ENCODE measurements around the gene NKX1-2.
"Not testable (repeated sequence)": the region's sequence is repeated elsewhere in the genome, so short reads cannot be mapped to it uniquely, and the experiment has no call there.

NKX1-2 gene

GRCh38 chr10:124449170-124450011 lies 444 bp downstream of the NKX1-2 start:
- no peak for DNase-seq (ENCODE audit: low spot score)

- DNase-seq (ENCODE audit: low spot score), result no peak
Measured at GRCh38 chr10:124448696-124449169, 1.1 kb downstream of the NKX1-2 start.

GRCh38 chr10:124447751-124448466 lies 1.9 kb downstream of the NKX1-2 start:
- DNase-seq (ENCODE audit: low spot score), result no peak

DNA sequence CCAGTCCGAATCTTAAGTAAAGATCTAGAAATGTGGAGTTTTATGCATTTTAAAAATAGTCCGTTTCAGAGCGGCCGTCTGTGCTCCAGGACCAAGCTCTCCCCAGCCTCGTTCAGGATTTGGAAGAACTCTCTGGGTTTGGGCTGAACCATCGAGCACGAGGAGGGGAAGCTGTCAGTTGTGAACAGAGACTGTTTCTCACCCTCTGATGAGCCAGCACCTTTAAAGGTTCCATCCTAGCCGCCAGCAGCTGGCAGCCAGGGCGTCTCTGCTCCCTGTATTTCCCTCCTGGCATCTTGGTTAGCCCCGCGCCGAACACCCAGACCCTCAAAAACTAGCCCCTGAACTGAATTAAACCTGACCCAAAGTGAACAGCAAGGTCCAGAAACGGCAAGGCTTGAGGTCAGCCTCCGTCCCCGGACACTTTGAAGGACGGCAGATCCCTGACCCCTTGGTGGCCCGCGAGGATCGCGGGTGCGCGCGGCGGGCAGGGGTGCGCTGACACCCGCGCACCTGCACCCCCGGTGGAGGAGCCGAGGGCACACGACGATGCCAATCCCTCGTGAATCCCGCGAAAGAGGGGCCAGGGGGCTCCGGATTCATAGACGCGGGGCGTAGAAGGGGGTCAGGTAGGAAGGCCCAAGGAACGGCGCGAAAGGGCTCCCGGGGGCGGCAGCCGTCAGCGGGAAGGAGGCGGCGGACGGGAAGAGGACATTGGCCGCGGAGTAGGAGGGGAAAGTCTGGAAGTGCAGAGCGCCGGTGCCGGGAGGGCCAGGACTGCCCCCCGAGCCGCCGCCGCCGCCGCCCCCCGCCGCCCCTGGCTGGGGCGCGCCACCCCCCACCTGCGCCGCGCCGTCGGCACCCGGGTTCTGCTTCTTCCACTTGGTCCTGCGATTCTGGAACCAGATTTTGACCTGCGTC lies 2.7 kb downstream of the NKX1-2 start:
- no peak for DNase-seq (ENCODE audit: low spot score)

- not testable (repeated sequence) for DNase-seq (ENCODE audit: low spot score)
Measured at GRCh38 chr10:124441694-124442093, 8.1 kb downstream of the NKX1-2 start.

DNA sequence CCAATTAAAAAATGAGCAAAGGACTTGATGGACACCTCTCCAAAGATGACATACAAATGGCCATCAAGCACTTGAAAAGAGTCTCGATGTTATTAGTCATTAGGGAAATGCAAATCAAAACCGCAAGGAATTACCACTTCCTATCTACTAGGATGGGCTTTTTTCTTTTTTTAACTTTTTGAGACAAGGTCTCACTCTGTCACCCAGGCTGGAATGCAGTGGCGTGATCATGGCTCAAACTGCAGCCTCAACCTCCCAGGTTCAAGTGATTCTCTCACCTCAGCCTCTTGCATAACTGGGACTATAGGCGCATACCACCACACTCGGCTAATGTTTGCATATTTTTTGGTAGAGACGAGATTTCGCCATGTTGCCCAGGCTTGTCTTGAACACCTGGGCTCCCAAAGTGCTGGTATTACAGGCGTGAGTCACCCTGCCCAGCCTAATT lies 13.6 kb downstream of the NKX1-2 start:
- DNase-seq (ENCODE audit: low spot score), result no peak

DNA sequence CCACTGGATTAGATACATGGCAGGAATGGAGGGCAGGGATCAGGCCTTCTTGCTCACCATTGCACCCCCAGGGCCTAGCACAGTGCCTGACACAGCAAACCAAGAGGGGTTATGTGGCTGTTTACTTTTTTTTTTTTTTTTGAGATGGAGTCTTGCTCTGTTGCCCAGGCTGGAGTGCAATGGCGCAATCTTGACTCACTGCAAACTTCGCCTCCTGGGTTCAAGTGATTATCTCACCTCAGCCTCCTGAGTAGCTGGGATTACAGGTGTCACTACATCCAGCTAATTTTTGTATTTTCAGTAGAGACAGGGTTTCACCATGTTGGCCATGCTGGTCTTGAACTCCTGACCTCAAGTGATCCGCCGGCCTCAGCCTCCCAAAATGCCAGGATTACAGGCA lies 14.2 kb downstream of the NKX1-2 start:
- not testable (repeated sequence) for DNase-seq (ENCODE audit: low spot score)

DNA sequence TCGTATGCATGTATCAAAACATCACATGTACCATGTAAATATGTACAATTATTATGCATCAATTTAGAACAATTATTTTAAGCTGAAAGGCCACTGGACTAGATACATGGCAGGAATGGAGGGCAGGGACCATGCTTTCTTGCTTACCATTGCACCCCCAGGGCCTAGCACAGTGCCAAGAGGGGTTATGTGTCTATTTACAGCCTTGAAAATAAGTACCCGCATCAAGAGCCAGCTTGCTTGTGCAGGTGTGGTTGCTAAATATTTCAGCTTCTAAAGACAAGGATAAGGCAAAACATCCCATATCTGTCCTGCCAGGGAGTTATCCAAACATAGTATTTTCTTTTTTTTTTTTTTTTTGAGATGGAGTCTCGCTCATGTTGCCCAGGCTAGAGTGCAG lies 16.4 kb downstream of the NKX1-2 start:
- no peak for DNase-seq (ENCODE audit: low spot score)

DNA sequence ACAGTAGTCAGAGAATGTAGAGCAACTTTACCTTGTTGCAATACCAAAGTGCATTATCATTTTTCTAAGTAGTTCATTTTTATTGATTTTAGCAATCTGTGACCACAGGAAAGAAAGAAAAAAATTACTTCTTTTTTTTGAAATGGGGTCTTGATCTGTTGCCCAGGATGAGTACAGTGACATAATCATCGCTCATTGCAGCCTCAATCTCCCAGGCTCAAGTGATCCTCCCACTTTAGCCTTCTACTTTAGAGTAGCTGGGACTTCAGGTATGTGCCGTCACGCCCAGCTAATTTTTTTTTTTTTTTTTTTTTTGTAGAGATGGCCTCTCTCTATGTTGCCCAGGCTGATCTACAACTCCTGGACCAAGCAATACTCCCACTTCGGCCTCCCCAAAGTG lies 19.8 kb downstream of the NKX1-2 start:
- no peak for DNase-seq (ENCODE audit: low spot score)

DNA sequence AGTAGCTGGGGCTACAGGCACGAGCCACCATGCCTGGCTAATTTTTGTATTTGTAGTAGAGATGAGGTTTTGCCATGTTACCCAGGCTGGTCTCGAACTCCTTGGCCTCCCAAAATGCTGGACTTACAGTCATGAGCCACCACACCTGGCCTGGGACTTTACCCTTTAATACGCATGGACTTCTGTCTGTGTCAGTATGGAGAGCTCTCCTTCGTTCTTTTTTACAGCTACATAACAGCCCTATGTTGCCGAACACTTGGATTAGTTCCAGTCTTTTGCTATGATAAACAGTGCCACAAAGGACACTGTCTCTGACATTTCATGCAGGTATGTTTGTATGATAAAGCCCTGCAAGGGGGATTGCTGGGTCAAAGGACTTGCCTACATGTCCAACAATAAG lies 20.3 kb downstream of the NKX1-2 start:
- no peak for DNase-seq (ENCODE audit: low spot score)

- DNase-seq (ENCODE audit: low spot score), result no peak
Measured at GRCh38 chr10:124428207-124428777, 21.5 kb downstream of the NKX1-2 start.

DNA sequence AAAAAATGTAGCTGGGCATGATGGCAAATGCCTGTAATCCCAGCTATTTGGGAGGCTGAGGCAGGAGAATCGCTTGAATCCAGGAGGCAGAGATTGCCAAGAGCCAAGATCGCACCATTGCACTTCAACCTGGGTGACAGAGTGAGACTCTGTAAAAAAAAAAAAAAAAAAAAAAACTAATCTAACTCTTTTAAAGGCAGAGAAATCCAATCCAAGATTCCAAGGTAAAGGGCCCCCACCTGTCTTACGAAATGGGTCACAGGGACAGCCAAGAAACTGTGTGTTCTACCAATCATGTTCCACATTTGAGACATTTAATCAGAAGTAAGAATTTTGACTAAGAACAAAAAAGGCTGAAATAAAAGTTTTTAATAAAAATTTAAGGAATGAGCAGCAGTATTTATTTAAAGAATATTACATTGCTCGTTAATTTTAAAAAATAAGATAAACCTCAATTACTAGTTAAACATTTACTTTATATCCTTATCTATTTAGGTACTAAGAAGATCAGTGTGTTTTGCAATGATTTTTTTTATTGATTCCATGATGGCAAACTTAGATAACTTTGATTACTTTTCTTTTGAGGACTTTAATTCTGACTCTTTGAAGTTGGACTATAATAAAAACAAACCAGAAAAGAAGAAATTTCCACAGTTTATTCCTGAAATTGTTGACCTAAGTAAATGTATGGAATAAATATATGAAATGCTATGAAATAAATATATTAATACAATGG lies 24.4 kb downstream of the NKX1-2 start:
- no peak for DNase-seq (ENCODE audit: low spot score)

DNA sequence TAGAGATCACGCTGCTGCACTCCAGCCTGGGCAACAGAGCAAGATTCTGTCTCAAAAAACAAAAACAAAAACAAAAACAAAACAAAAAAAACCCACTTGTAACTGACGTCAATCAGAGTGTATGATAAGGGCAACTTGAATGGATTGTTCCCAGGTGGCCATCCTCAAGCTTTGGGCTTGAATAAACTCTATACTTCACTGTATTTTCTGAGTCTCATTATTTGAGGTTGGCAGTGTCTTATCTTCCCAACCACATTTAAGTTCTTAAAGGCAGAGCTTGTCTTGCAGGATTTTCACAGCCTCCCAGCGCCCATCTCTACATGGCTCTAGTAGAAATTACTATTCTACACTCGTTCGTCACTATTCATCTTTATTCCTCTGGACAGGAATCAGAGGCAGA lies 26.0 kb downstream of the NKX1-2 start:
- DNase-seq (ENCODE audit: low spot score), result no peak

GRCh38 chr10:124422742-124423141 lies 27.1 kb downstream of the NKX1-2 start:
- DNase-seq (ENCODE audit: low spot score), result no peak

GRCh38 chr10:124420254-124420653 lies 29.6 kb downstream of the NKX1-2 start:
- DNase-seq (ENCODE audit: low spot score), result no peak

DNA sequence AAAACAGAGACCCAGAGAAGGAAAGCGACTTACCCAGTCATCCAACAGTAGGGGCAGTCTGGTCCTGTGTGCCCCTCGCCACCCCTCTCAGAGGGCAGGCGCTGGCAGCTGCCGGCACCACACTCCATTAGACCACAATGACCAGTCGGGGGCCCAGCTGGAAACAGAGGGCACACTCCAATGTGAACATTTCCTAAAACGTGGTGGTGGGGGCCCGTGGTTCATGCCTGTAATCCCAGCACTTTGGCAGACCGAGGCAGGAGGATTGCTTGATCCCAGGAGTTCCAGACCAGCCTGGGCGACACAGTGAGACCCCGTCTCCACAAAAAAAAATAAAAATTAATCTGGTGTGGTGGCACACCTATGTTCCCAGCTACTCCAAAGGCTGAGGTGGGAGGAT lies 30.2 kb downstream of the NKX1-2 start:
- no peak for DNase-seq (ENCODE audit: low spot score)

DNA sequence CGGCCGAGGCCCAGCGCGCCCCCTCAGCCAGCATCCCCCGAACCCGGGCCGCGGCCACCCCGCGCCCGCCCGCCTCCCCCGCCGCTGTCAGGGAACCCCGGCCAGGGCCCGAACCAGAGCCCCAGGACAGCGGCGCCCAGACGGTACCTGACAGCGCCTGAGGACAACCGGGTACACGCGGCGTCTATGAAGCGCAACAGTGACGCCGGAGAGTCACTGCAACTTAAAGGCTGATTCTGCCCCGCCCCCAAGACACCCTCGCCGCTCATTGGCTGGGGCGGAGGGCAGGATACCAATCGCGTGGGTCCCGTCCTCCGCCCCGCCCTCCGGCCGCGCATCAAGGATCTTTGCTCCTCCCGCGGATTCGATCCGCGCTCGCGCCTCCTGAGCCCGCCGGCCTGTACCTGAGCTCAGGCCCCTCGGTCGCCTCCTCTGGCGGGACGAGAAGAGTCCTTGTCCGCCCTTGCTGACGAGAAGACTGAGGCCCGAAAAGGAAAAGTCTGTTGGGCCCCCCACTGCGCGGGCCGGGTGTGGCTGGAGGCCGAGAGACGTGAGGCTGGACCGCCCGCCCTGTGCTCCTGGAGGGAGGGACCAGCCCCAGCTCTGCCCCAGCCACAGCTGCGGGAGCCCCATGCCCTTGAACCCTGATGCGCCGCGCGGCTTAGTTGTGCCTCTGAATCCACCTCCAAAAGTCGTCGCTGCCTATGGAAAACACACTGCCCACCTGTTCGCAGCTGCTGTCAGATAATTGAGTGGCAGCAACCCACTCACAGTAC lies 30.9 kb downstream of the NKX1-2 start, which contains the start of gene OAT:
Gene OAT (minus strand): TSS at position 198 of the 776 bp plus-strand sequence. CDS start 6,752 bp downstream, outside the sequence.
- DNase-seq (ENCODE audit: low spot score), result peak; percentile 99

DNA sequence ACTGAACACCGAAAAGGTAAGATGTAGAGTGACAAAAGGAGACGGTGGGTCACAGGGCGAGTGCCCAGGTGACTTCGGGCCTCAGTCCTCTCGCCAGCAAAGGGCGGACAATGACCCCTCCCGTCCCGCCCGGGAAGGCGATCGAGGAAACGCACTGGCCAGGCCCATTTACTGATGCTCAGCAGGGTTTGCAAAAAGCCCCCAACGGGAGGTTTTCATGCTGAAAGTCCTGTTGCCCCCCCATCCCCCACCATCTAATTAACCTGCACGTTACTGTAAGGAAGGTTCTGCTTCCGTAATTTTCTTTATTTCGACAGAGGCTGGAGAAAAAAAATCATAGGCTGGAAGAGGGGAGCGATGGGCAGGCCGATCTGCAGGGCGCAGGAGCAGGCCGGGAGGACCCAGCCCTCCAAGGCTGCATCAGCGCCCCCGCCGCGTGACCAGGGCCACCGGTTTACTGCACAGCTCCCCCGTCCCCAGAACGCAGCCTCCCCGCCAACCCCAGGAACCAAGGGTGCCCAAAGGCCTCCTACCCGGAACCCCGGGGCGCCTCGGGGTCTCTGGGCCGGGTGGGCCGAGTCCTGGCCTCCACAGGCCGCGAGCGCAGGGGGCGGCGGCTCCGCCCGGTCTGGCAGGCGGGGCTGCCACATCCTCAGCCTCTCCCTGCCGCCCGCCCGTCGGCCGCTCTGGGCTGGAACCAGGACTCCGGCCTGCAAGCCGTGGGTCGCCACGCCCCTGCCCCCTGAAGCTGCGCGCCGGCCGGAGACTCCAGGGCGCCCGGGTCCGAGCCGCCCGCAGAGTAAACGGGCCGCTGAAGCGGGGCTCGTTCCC lies 31.7 kb downstream of the NKX1-2 start:
- DNase-seq (ENCODE audit: low spot score), result peak; percentile 71

DNA sequence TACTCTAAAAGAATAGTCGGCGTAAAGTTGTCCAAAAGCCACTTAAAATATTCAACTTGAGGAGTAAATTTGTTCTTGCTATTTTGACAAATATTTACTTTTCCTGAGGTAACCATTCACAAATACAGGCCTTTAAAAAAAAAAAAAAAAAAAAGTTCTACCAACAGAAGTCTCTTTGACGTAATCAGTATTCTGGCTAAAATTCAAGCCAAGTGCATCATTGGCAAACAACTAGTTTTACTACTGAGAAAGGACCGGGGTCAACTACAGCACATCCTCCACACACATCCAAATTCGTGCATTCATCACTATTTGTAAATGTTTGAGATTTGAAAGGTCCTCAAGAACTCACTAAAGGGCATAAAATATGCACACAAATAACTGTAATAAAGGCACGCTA lies 33.1 kb downstream of the NKX1-2 start:
- DNase-seq (ENCODE audit: low spot score), result peak; percentile 8

Data from AG08395 (cell line).